Measurements from ENCODE around the gene ENOX1.

GRCh38 chr13:43301346-43301969 is 485.3 kb downstream of the ENOX1 start:
- TF ChIP-seq CTCF (conservative IDR thresholded peaks at IDR 0.05; ENCODE audit: low read depth, low read length) = no peak
- TF ChIP-seq EZH2 (IDR thresholded peaks at IDR 0.05; ENCODE audit: low read length, unreplicated experiment) = no peak
- no peak for TF ChIP-seq EZH2phosphoT487 (IDR thresholded peaks at IDR 0.05; ENCODE audit: borderline replicate concordance, low read length)
